Glutamatergic neuron (in vitro differentiated cells): Measurements from ENCODE around the gene AICDA. TPM values are rescaled to one million over a fixed set of nuclear protein-coding genes. Genes with fewer than 3 reads are reported as not detected.
"Not testable (repeated sequence)": the region's sequence is repeated elsewhere in the genome, so short reads cannot be mapped to it uniquely, and the experiment has no call there.

Experiments
- DNase-seq: peaks from one replicate; pipeline ENCODE4 v3.0.0; 2022
- H3K27ac Mint-ChIP-seq: one replicate; pipeline ENCODE4 v1.8.0; 2020; ENCODE audit warnings: mild to moderate bottlenecking, mixed read lengths, inconsistent platforms; ENCODE audit not compliant: unreplicated experiment
- H3K27me3 Mint-ChIP-seq: one replicate; pipeline ENCODE4 v1.8.0; 2020; ENCODE audit warnings: mild to moderate bottlenecking, moderate library complexity, mixed read lengths, inconsistent platforms; ENCODE audit not compliant: unreplicated experiment
- H3K36me3 Mint-ChIP-seq: one replicate; pipeline ENCODE4 v1.8.0; 2020; ENCODE audit warnings: mild to moderate bottlenecking, mixed read lengths, inconsistent platforms; ENCODE audit not compliant: unreplicated experiment
- H3K4me1 Mint-ChIP-seq: one replicate; pipeline ENCODE4 v1.8.0; 2020; ENCODE audit warnings: mild to moderate bottlenecking, low read depth, mixed read lengths, inconsistent platforms; ENCODE audit not compliant: unreplicated experiment
- H3K4me3 Mint-ChIP-seq: one replicate; pipeline ENCODE4 v1.8.0; 2020; ENCODE audit warnings: mild to moderate bottlenecking, mixed read lengths, inconsistent platforms; ENCODE audit not compliant: unreplicated experiment
- H3K9me3 Mint-ChIP-seq: one replicate; pipeline ENCODE4 v1.8.0; 2020; ENCODE audit warnings: mild to moderate bottlenecking, moderate library complexity, mixed read lengths, inconsistent platforms; ENCODE audit not compliant: unreplicated experiment
- CTCF ChIP-seq: fragments of 200-600 bp; sonication (generic); IDR thresholded peaks from one replicate; pipeline ENCODE4 v1.5.0; 2021; ENCODE audit not compliant: partially characterized antibody, unreplicated experiment
- total RNA-seq: library from RNA; stranded (reverse); fragmentation: NEBNext Ultra II Directional; extraction: Animal tissue kit (Norgen Biotek cat#: 25700); gene quantifications from one replicate; pipeline ENCODE4 v1.2.1, GENCODE V29; 2021; ENCODE audit not compliant: unreplicated experiment

Gene AICDA
- total RNA-seq, 1 donor from 2014 or later: not detected

- no peak for DNase-seq
- Mint-ChIP-seq H3K9me3 (peaks cover 6% of the 10 kb centered on the region), H3K4me3 (no peak overlapping the region), H3K27ac (no peak overlapping the region), H3K4me1 (no peaks in the 10 kb centered on the region), H3K27me3 (no peaks in the 10 kb centered on the region), H3K36me3 (no peaks in the 10 kb centered on the region)
- TF ChIP-seq CTCF: no peak
Measured at GRCh38 chr12:8572507-8572906, 40.2 kb downstream of the AICDA start.

DNA sequence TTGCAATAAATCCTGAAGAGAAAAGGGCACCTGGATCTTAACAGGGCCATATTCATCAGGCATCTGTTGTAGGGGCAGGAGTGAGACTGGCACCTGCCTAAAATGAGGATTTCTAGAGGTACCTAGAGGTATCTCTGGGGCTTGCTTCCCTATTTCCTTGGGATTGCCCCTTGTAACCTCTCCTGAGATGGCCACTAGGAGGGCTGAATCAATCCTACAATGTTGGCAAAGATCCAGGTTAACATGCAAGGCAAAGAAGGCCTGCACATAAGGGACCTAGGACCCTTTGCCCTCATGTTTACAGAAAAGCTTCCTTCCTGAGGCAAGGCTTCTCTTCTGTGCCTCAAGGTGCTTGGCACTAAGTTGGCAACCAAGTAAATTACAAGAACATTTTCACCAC, 46.1 kb downstream of the AICDA start:
- H3K27ac Mint-ChIP-seq: no peak overlapping the region

DNA sequence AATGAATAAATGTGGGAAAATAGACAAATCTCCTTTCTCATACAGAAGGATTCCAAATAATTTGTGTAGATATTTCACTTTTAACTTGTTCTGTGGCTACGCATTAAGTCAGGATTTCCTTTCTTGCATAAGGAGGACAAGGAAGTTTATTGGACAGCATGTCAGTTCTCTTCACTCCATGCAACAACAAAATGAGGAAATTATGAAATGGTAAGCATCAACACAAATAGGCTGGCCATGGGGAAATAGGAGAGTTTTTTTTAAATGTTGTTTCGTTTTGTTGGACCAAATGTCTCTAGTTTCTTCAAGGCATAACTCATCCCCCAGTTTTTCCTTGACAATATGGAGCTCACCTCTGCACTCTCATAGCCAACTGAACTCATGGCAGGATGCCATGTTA, 46.6 kb downstream of the AICDA start:
- peaks cover 12% of the 10 kb centered on the region for H3K36me3 Mint-ChIP-seq
- DNase-seq, H3K27me3 Mint-ChIP-seq, H3K27ac Mint-ChIP-seq, H3K4me3 Mint-ChIP-seq, H3K9me3 Mint-ChIP-seq, H3K4me1 Mint-ChIP-seq: not testable (repeated sequence)

More for the DNA sequence above, 46.1 kb downstream of the AICDA start:
- no peak for DNase-seq
- peaks cover 12% of the 10 kb centered on the region for H3K36me3 Mint-ChIP-seq
- no peak overlapping the region for H3K4me3 Mint-ChIP-seq
- H3K9me3 Mint-ChIP-seq: peaks cover 5% of the 10 kb centered on the region
- no peaks in the 10 kb centered on the region for H3K4me1 Mint-ChIP-seq
- H3K27me3 Mint-ChIP-seq: peaks cover 2% of the 10 kb centered on the region
- TF ChIP-seq CTCF: no peak

DNA sequence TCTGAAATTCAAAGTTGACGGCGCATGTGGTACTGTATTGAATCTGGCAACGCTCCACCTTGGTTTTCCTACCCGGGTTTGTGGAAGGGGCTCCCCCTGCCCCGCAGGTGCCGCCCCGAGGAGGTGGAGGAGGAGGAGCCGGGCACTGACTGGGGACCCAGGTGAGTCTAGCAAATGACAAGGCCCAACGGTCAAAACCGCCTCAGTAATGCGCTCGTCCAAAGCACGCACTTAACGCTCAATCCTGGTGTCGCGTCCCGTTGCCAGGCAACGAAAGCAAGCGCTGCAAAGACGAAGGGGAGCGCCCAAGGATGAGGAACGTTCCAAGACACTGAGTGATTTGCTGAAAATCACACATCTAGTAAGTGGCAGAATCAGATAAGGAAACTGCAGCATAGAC, 48.0 kb downstream of the AICDA start:
- DNase-seq: no peak
- TF ChIP-seq CTCF: no peak

GRCh38 chr12:8563356-8563755, 49.3 kb downstream of the AICDA start:
- H3K9me3 Mint-ChIP-seq: peaks cover 5% of the 10 kb centered on the region
- peaks cover 2% of the 10 kb centered on the region for H3K27me3 Mint-ChIP-seq
- H3K36me3 Mint-ChIP-seq: peaks cover 12% of the 10 kb centered on the region
- H3K4me1 Mint-ChIP-seq: no peaks in the 10 kb centered on the region
- TF ChIP-seq CTCF: no peak
- no peak for DNase-seq
- no peak overlapping the region for H3K27ac Mint-ChIP-seq
- H3K4me3 Mint-ChIP-seq: no peak overlapping the region

More for the DNA sequence above, 48.0 kb downstream of the AICDA start:
- no peak overlapping the region for H3K4me3 Mint-ChIP-seq
- H3K4me1 Mint-ChIP-seq: no peaks in the 10 kb centered on the region
- H3K27ac Mint-ChIP-seq: no peak overlapping the region
- H3K9me3 Mint-ChIP-seq: peaks cover 5% of the 10 kb centered on the region
- H3K27me3 Mint-ChIP-seq: peaks cover 2% of the 10 kb centered on the region
- H3K36me3 Mint-ChIP-seq: peaks cover 12% of the 10 kb centered on the region

DNA sequence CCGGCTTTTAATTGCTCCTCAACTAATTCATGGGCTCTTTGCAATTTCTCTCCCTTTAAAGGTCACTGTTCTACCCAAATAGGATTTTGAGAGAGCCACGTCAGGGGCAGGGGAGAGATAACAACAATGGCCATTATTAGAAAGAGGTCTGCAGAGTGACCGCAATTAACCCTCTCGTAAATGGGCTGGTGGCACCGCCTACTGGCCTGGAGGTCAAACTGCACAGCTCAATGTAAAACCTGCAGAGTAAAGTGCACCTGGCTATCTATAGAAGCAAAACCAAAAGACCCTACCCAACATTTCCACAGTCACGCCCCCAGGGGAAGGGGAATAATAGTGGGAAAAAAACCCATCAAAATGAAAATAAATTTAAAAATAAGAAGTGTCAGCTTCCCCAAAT, 50.3 kb downstream of the AICDA start:
- Mint-ChIP-seq H3K4me1 (no peaks in the 10 kb centered on the region), H3K27ac (no peak overlapping the region)
- no peak for DNase-seq

More for the DNA sequence above, 50.3 kb downstream of the AICDA start:
- peaks cover 11% of the 10 kb centered on the region for H3K36me3 Mint-ChIP-seq
- no peak for TF ChIP-seq CTCF
- peaks cover 1% of the 10 kb centered on the region for H3K27me3 Mint-ChIP-seq
- peaks cover 5% of the 10 kb centered on the region for H3K9me3 Mint-ChIP-seq
- no peak overlapping the region for H3K4me3 Mint-ChIP-seq
